ENCODE results near the gene JSRP1.

The JSRP1 gene

GRCh38 chr19:2255982-2256685 is at the start of gene JSRP1:
Gene JSRP1, minus strand, starts transcription at chr19:2256417. Its CDS starts 1,103 bp downstream, at chr19:2255314.
- no peak for FAIRE-seq

GRCh38 chr19:2305452-2306280 is 49.4 kb upstream of the JSRP1 start:
- no peak for FAIRE-seq

GRCh38 chr19:2303211-2303798 is 47.1 kb upstream of the JSRP1 start:
- FAIRE-seq, result no peak

- no peak for FAIRE-seq
Measured at GRCh38 chr19:2302319-2303210, 46.3 kb upstream of the JSRP1 start.

DNA sequence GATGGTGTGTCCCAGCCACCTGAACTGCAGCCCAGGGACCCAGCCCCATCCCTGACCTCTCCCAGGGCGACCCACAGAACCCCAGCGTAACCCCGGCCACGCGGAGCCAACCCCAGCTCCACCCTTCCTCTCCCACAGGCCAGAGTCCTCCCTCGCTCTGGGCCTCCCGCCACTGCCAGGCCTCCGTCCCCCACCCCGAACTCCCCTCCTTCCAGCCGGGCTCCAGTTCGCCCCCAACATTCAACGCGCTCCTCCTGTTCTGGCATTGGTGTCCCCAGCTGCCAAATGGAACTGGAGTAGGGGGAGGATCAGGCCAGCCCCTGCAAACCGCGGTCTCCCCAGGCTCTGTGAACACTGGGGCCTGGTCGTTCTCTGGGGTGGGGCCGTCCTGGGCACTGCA is 44.3 kb upstream of the JSRP1 start:
- no peak for FAIRE-seq

DNA sequence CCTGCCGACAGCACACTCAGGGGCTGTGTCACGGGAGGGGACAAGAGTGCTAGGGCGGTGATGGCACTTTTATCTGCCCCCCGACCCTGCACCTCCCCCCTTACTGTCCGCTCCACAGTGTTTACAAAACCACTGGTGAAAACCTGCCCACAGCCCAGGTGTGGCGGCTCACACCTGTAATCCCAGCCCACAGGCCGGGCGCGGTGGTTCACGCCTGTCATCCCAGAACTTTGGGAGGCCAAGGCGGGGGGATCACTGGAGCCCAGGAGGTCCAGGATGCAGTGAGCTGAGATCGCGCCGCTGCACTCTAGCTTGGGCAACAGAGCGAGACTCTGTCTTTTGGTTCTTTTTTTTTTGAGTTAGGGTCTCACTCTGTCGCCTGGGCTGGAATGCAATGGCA is 39.9 kb upstream of the JSRP1 start:
- FAIRE-seq, result no peak

GRCh38 chr19:2294687-2295335 is 38.6 kb upstream of the JSRP1 start:
- no peak for FAIRE-seq

DNA sequence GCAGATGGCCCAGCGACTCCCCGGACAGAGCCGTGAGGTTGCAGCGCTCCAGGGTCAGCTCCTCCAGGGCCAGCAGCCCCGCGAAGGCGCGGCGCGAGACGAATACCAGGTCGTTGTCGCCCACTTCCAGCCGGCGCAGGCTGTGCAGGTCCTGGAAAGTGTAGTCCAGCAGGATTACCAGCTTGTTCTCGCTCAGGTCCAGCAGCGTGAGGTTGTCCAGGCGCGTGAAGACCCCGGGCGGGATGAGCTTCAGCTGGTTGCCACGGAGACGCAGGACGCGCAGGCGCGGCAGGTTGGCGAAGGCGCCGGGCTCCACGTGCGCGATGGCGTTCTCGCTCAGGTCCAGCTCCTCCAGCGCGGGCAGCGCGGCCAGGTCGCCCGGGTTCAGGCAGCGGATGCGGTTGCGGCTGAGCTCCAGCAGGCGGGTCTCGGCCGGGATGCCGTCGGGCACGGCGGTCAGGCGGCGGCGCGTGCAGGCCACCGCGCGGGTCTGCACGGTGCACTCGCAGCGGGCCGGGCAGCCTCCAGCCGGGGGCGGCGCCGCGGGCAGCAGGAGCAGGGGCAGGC is 35.1 kb upstream of the JSRP1 start:
- FAIRE-seq, result no peak

- FAIRE-seq, result no peak
Measured at GRCh38 chr19:2290441-2291184, 34.4 kb upstream of the JSRP1 start.

DNA sequence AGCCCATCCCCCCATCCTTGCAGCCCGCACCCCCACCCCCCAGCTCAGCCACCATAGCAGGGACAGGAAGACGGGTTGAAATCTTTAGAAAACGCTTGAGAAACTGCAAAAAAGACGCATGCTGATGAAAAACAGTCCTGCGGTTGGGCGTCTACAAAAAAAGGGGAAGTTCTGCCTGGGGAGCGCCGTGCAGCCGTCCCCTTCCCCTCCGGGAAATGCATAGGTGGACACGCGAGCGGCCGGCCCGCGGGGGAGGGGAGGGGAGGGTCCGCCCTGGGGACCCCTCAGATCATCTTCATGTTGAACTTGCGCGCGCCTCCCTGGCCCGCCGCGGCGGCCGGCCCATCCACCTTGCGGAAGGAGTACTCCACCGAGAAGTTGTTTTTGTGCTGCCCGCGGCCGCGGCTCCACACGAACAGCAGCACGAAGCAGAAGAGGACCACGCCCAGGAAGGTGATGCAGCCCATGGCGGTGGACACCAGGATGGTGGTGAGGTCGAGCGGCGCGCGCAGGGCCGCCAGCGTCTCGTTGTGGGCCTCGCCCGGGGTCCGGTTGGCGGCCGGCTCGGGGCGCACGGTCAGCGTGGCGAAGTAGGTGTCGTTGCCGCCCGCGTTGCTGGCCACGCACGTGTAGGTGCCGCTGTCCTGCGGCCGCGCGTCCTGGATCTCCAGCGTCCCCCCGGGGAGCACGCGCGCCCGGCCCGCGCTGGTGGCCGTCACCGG is 33.7 kb upstream of the JSRP1 start:
- FAIRE-seq, result no peak

DNA sequence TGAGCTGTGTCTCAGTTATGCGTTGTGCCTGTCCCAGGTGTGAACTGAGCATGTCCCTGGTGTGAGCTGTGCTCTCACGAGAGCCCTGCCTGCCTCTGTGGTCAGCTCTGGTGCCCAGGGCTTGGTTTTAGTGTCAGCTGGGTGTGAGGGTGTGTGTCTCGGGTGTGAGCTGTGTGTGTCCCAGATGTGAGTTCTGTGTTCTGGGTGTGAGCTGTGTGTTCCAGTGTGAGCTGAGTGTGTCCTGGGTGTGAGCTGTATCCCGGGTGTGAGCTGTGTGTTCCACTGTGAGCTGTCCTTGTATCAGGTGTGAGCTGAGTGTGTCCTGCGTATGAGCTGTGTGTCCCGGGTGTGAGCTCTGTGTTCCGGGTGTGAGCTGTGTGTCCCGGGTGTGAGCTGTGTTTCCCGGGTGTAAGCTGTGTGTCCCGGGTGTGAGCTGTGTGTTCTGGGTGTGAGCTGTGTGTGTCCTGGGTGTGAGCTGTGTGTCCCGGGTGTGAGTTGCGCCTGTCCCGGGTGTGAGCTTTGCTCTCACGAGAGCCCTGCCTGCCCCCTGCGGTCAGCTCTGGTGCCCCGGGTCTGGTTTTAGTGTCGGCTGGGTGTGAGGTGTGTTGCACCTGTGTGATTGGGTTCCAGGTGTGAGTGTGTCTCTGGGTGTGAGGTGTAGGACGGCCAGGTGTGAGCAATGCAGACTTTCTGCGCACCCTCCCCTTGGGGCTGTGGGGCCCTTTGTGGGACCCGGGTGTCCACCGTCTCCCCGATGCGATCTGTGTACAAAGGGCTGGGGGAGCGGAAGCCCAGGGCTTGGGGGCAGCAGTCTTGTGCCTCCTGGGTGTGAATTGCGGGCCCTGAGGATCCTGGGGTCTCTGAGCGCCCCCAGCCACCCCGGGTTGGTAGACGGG is 32.8 kb upstream of the JSRP1 start:
- FAIRE-seq, result no peak

DNA sequence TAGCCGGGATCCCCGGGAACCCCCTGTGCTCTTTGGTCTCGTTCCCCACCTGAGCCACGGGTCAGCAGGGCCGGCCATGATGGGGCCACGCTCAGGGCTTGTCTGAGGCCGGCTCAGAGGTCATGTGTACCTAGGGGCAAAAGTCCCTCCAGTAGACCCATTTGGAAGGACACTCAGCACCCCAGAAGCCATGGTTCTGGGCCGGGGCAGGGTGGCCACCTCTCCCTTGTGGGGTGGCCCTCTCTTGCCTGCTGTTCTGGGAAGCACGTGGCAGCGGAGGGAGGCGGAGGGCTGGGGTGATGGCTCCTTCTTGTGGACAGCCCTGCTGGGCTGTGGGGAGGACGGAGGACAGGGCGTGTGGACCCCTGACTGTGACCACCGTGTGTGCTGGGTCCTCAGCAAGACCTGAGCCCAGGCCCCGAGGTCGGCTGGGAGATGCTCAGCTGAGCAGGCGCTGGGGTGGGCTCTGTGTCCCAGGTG is 32.2 kb upstream of the JSRP1 start:
- FAIRE-seq, result no peak

DNA sequence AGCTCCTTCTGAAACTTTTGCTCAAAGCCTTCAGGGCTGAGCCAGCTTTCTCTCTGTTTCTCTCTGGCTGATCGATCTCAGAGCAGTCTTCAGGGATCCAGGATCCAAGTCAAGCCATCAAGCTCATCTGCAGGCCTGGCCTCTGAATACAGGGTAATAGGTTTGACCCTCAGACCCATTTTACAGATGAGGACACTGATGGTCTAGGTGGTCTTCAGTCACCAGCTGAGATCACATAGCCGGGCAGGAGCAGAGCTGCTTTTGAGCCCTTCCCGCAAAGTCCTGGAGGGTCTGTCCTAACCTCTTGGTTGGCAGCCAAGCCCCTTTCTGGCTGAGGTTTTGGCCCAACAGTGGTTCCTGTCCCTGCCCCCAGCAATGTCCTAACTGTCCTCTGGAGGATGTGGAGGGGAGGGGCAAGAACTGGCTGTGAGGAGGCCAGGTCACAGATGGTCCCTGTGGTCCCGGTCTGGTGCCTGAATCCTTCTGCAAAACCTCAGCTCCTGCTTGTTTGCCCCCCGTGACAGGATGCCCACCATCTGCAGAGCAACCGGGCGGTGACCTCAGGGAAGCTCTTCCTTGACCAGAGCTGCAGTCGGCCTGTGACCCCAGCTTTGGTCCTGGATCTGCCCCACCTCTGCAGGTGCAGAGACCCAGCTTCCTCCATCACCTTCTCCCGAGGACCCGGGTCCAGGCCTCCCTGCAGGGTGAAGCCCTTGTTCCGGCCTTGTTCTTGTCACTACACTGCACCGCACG is 31.5 kb upstream of the JSRP1 start:
- FAIRE-seq, result no peak

DNA sequence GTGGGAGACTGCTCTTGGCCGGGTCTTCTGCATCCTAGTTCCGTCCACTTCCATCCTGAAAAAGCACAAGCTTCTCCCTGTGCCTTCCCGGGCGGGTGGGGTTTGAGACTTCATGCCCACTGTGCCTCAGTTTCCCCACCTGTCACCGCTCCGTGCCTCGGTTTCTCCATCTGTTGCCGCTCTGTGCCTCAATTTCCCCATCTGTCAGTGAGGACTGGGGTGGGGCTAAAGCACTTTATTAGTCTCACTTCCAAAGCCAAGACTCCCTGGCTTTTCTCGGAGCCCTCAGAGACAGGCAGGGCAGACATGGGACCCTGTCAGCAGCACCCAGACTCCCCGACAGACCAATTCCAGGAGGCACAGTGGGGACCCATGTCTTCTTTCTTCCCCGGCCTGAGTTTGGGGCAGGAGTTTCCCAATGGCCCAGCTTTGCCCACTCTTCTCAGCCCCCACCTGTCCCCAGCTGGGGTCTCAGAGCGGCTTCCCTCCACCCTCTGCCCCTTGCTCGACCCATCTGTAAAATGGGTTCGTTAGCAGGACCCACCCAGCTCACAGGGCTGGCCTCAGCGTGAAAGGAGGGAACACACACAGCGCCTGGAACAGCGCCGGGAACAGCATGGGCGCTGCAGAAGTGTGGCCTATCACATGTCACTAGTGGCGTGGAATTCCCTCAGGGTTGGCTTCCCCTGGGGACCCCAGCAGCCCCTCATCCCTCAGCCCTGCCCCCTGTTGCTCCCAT is 30.4 kb upstream of the JSRP1 start:
- FAIRE-seq, result no peak

DNA sequence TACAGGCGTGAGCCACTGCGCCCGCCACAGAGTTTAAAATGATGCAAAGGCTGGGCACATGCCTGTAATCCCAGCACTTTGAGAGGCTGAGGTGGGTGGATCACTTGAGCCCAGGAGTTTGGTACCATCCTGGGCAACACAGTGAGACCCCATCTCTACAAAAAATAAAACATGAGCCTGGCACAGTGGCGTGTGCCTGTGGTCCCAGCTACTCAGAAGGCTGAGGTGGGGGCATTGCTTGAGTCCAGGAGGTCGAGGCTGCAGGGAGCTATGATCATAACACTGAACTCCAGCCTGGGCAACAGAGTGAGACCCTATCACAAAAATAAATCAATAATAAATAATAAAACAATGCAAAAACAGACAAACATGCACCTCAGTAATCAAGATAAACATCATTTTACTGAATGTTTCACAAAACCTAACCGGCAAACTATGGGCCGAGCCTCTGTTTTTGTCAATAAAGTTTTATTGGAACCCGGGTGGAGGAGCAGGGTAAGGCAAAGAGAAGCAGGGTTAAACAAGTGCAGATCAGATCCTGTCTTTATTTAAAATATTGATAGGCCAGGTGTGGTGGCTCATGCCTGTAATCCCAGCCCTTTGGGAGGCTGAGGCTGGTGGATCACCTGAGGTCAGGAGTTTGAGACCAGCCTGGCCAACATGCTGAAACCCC is 27.8 kb upstream of the JSRP1 start:
- no peak for FAIRE-seq

DNA sequence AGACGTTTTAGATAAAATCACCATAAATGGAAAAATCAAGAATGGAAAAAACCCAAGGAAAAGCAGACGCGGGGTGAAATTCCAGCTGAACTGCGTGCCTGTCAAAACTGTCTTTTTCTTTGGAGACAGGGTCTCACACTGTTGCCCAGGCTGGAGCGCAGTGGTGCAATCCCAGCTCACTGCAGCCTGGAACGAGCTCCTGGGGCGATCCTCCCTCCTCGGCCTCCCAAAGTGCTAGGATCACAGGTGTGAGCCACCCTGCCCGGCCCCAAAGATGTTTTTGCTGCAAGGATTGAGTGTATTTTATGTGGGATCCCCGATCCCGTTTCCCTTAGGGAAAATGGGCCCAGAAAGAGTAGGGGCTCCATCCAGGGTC is 26.6 kb upstream of the JSRP1 start:
- no peak for FAIRE-seq

Measured in G401.6 (cell line).